Stimulated activated CD4-positive, alpha-beta T cell treated with anti-CD3 and anti-CD28 coated beads, Interleukin-2, amount 100 ng/mL, for 4 hours (primary cell): ENCODE data around the gene COX15.
A peak's percentile ranks its signal among the peaks of the same experiment; 100 is the strongest.
"Not testable (repeated sequence)": the region's sequence is repeated elsewhere in the genome, so short reads cannot be mapped to it uniquely, and the experiment has no call there.

Experiments used
- DNase-seq: peaks from one replicate; pipeline ENCODE4 v3.0.0-alpha.2; 2020; ENCODE audit warnings: low read depth

COX15 gene

GRCh38 chr10:99740933-99741559, 9.1 kb upstream of the COX15 start:
- no peak for DNase-seq

- DNase-seq = no peak
Observed at GRCh38 chr10:99740260-99740659, 8.3 kb upstream of the COX15 start.

GRCh38 chr10:99734111-99734510, 2.2 kb upstream of the COX15 start:
- not testable (repeated sequence) for DNase-seq

- no peak for DNase-seq
Observed at GRCh38 chr10:99733366-99733765, 1.4 kb upstream of the COX15 start.

GRCh38 chr10:99731306-99732032, 458 bp downstream of the COX15 start:
- no peak for DNase-seq

GRCh38 chr10:99730026-99730425, 1.9 kb downstream of the COX15 start:
- DNase-seq = no peak

GRCh38 chr10:99720387-99720786, 11.5 kb downstream of the COX15 start:
- DNase-seq = no peak

GRCh38 chr10:99714446-99714845, 17.5 kb downstream of the COX15 start:
- no peak for DNase-seq

- peak; percentile 6 for DNase-seq
Observed at GRCh38 chr10:99711129-99711719, 20.7 kb downstream of the COX15 start.

- DNase-seq = no peak
Observed at GRCh38 chr10:99709480-99710229, 22.3 kb downstream of the COX15 start.

GRCh38 chr10:99708428-99709012, 23.4 kb downstream of the COX15 start:
- no peak for DNase-seq

- no peak for DNase-seq
Observed at GRCh38 chr10:99700649-99701048, 31.3 kb downstream of the COX15 start.

GRCh38 chr10:99698504-99699080, 33.3 kb downstream of the COX15 start:
- no peak for DNase-seq

GRCh38 chr10:99695761-99696160, 36.2 kb downstream of the COX15 start:
- DNase-seq = no peak

GRCh38 chr10:99693933-99694583, 37.9 kb downstream of the COX15 start:
- no peak for DNase-seq

GRCh38 chr10:99689461-99689860, 42.5 kb downstream of the COX15 start:
- DNase-seq = no peak

GRCh38 chr10:99685597-99685967, 46.3 kb downstream of the COX15 start:
- no peak for DNase-seq

GRCh38 chr10:99682752-99683151, 49.2 kb downstream of the COX15 start:
- no peak for DNase-seq
